IMR-90 (cell line): ENCODE data around the gene NDUFS3. TPM values are rescaled to one million over a fixed set of nuclear protein-coding genes. Genes with fewer than 3 reads are reported as not detected.

Experiments
- ATAC-seq: fragments of 200-7000 bp; cut with Tn5 transposase; 2 replicates; pipeline ENCODE4 v1.9.1; 2020; ENCODE audit warnings: low read depth, mild to moderate bottlenecking, moderate library complexity
- BruUV-seq: library from RNA; stranded (reverse); fragments of 400-500 nt; replicated peaks from 2 replicates; lab custom pipeline; 2021; lab: Mats Ljungman, UMichigan
- CTCF ChIA-PET: fragments of 300-600 bp; formaldehyde crosslinking; extraction: SDS; loops from one replicate; lab custom pipeline; 2021; ENCODE audit warnings: antibody characterized with exemption; lab: Yijun Ruan, JAX
- POLR2A ChIA-PET: fragments of 300-600 bp; sonication (Branson Sonifier 250); formaldehyde crosslinking; loops from one replicate; lab custom pipeline; 2022; ENCODE audit warnings: antibody characterized with exemption; ENCODE audit not compliant: unreplicated experiment; lab: Charles Lee
- DNase-seq: peaks from one replicate; pipeline ENCODE4 v3.0.0; 2013
- H2AFZ ChIP-seq: replicated peaks from 2 replicates; pipeline ENCODE3; 2013; ENCODE audit warnings: low read length, mild to moderate bottlenecking; ENCODE audit not compliant: poor library complexity
- H2AK5ac ChIP-seq: 2 replicates; pipeline ENCODE4 v1.6.1; 2013; ENCODE audit warnings: low read depth, low read length, inconsistent platforms
- H2AK9ac ChIP-seq: replicated peaks from 2 replicates; pipeline ENCODE3; 2013; ENCODE audit warnings: mild to moderate bottlenecking, low read depth, low read length, moderate library complexity; ENCODE audit not compliant: poor library complexity
- H2BK120ac ChIP-seq: 2 replicates; pipeline ENCODE4 v1.6.1; 2013; ENCODE audit warnings: low read depth, low read length, inconsistent platforms
- H2BK15ac ChIP-seq: 3 replicates; pipeline ENCODE4 v1.6.1; 2013; ENCODE audit warnings: low read depth, low read length, inconsistent platforms
- H2BK20ac ChIP-seq: 2 replicates; pipeline ENCODE4 v1.6.1; 2013; ENCODE audit warnings: low read depth, mild to moderate bottlenecking, inconsistent platforms, low read length, moderate library complexity
- H2BK5ac ChIP-seq: 2 replicates; pipeline ENCODE4 v1.6.1; 2013; ENCODE audit warnings: mild to moderate bottlenecking, low read depth, low read length, inconsistent platforms; ENCODE audit not compliant: poor library complexity, severe bottlenecking
- H3K14ac ChIP-seq: replicated peaks from 2 replicates; pipeline ENCODE4 v1.6.1; 2013; ENCODE audit warnings: low read depth, low read length, inconsistent platforms
- H3K18ac ChIP-seq: 2 replicates; pipeline ENCODE4 v1.6.1; 2013; ENCODE audit warnings: low read depth, low read length, control low read depth
- H3K23ac ChIP-seq: 2 replicates; pipeline ENCODE4 v1.6.1; 2013; ENCODE audit warnings: low read depth, low read length, inconsistent platforms
- H3K27ac ChIP-seq: 2 replicates; pipeline ENCODE4 v1.5.1; 2013; ENCODE audit warnings: mild to moderate bottlenecking, control low read depth, low read length; ENCODE audit not compliant: insufficient read depth
- H3K27me3 ChIP-seq: 2 replicates; pipeline ENCODE4 v1.6.1; 2013; ENCODE audit warnings: low read length; ENCODE audit not compliant: control insufficient read depth, insufficient read depth
- H3K36me3 ChIP-seq: 2 replicates; pipeline ENCODE4 v1.6.1; 2013; ENCODE audit warnings: low read length, mixed read lengths; ENCODE audit not compliant: control insufficient read depth, insufficient read depth
- H3K4ac ChIP-seq: 2 replicates; pipeline ENCODE4 v1.6.1; 2013; ENCODE audit warnings: low read depth, low read length, inconsistent platforms
- H3K4me1 ChIP-seq: 2 replicates; pipeline ENCODE4 v1.6.1; 2013; ENCODE audit warnings: low read length, mixed read lengths; ENCODE audit not compliant: control insufficient read depth, insufficient read depth
- H3K4me2 ChIP-seq: 2 replicates; pipeline ENCODE4 v1.6.1; 2013; ENCODE audit warnings: low read depth, mild to moderate bottlenecking, control low read depth, low read length, moderate library complexity
- H3K4me3 ChIP-seq: 2 replicates; pipeline ENCODE4 v1.5.1; 2013; ENCODE audit warnings: low read depth, mild to moderate bottlenecking, control low read depth, low read length, moderate library complexity; ENCODE audit not compliant: insufficient read depth
- H3K56ac ChIP-seq: 2 replicates; pipeline ENCODE4 v1.6.1; 2013; ENCODE audit warnings: low read length, inconsistent platforms; ENCODE audit not compliant: insufficient read depth; ENCODE audit errors: extremely low read depth
- H3K79me1 ChIP-seq, 2 experiments: 2 replicates each; pipeline ENCODE4 v1.6.1; 2013; ENCODE audit warnings: low read length in 2 of 2, inconsistent platforms in 1 of 2, low read depth in 1 of 2
- H3K9ac ChIP-seq: 2 replicates; pipeline ENCODE4 v1.6.1; 2013; ENCODE audit warnings: low read depth, low read length, control low read depth
- H3K9me1 ChIP-seq: 2 replicates; pipeline ENCODE4 v1.6.1; 2013; ENCODE audit warnings: low read length, inconsistent platforms; ENCODE audit not compliant: insufficient read depth
- H3K9me3 ChIP-seq: 2 replicates; pipeline ENCODE4 v1.6.1; 2013; ENCODE audit warnings: low read length; ENCODE audit not compliant: control insufficient read depth, insufficient read depth
- H4K20me1 ChIP-seq: 2 replicates; pipeline ENCODE4 v1.6.1; 2013; ENCODE audit warnings: low read length, inconsistent platforms; ENCODE audit not compliant: insufficient read depth
- H4K5ac ChIP-seq: 2 replicates; pipeline ENCODE4 v1.6.1; 2013; ENCODE audit warnings: mild to moderate bottlenecking, low read depth, low read length, control low read depth
- H4K8ac ChIP-seq, 2 experiments: 2 replicates each; pipeline ENCODE4 v1.6.1; 2013; ENCODE audit warnings: low read depth in 2 of 2, low read length in 2 of 2, control low read depth in 1 of 2, inconsistent platforms in 1 of 2
- H4K91ac ChIP-seq: 2 replicates; pipeline ENCODE4 v1.6.1; 2013; ENCODE audit warnings: low read depth, low read length, inconsistent platforms; ENCODE audit not compliant: insufficient read depth
- CEBPB ChIP-seq: IDR thresholded peaks from 2 replicates; pipeline ENCODE4 v1.6.1; 2012; ENCODE audit warnings: low read depth, low read length, improper control_type of control experiment
- CHD1 ChIP-seq: IDR thresholded peaks from 2 replicates; pipeline ENCODE4 v1.6.1; 2012; ENCODE audit warnings: low read depth, low read length, improper control_type of control experiment
- MAFK ChIP-seq: IDR thresholded peaks from 2 replicates; pipeline ENCODE4 v1.6.1; 2012; ENCODE audit warnings: low read depth, low read length, improper control_type of control experiment
- MXI1 ChIP-seq: IDR thresholded peaks from 2 replicates; pipeline ENCODE4 v1.6.1; 2012; ENCODE audit warnings: low read depth, mild to moderate bottlenecking, low read length, moderate library complexity, borderline replicate concordance
- RAD21 ChIP-seq: IDR thresholded peaks from 2 replicates; pipeline ENCODE4 v1.6.1; 2012; ENCODE audit warnings: low read length, improper control_type of control experiment
- RCOR1 ChIP-seq: IDR thresholded peaks from 2 replicates; pipeline ENCODE4 v1.6.1; 2012; ENCODE audit warnings: mild to moderate bottlenecking, low read length, improper control_type of control experiment; ENCODE audit not compliant: insufficient replicate concordance
- SMC3 ChIP-seq: fragments of 150-350 bp; IDR thresholded peaks from 2 replicates; pipeline ENCODE4 v1.6.1; 2016; ENCODE audit warnings: low read depth, mild to moderate bottlenecking, antibody characterized with exemption, low read length, moderate library complexity
- USF2 ChIP-seq: fragments of 150-350 bp; IDR thresholded peaks from 2 replicates; pipeline ENCODE4 v1.6.1; 2017; ENCODE audit warnings: mild to moderate bottlenecking, antibody characterized with exemption, low read length, low read depth
- WGBS, 2 experiments: methylation state at CpG; one replicate each; pipeline versions ENCODE4 v1.1.5 to v1.1.7; 2013; ENCODE audit warnings: missing lambda C conversion rate in 2 of 2; ENCODE audit not compliant: insufficient read length in 1 of 2; ENCODE audit errors: extremely low coverage in 2 of 2; 5-methylcytosine and 5-hydroxymethylcytosine counted together
- dilution Hi-C: fragments of 300-500 bp; cut with HindIII; formaldehyde crosslinking; loops from one replicate; pipeline ENCODE4 v1.14.3; 2018; ENCODE audit warnings: low sequenced_read_pairs; ENCODE audit not compliant: unreplicated experiment
- in situ Hi-C: fragments of 300-500 bp; cut with MboI; formaldehyde crosslinking; loops from 3 replicates; pipeline ENCODE4 v1.14.3; 2019; ENCODE audit warnings: low sequenced_read_pairs, inconsistent platforms, mixed read lengths
- intact Hi-C: fragments of 100-400 bp; cut with micrococcal nuclease; formaldehyde crosslinking; loops from 2 replicates; pipeline ENCODE4 v1.10.0; 2022
- polyA plus RNA-seq, 3 experiments: library from polyadenylated mRNA; depleted of rRNA; stranded (reverse); fragments of >200 nt; gene quantifications; 2 replicates each; pipeline ENCODE4 v1.2.3, GENCODE V29; 2012; ENCODE audit warnings: low replicate concordance in 1 of 3
- total RNA-seq: library from RNA; depleted of rRNA; stranded (reverse); fragments of >200 nt; gene quantifications from 2 replicates; pipeline ENCODE4 v1.2.3, GENCODE V29; 2012

Gene NDUFS3
- total and polyA plus RNA-seq, 2 of the 4 experiments (the other 2 are of a cell fraction), result 77.1 to 108 TPM

DNA sequence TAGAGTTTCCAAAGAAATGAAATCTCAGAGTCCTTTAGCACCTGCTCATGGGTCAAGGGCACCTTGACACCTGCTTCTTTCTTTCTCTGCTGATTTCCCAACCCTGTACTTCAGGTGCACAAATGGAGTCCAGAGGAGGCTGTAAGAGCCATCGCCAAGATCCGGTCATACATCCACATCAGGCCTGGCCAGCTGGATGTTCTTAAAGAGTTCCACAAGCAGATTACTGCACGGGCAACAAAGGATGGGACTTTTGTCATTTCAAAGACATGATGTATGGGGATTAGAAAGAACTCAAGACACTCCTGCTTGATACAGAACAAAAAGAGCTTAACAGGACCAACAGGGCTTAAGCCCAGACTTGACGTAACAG, 7.5 kb upstream of the NDUFS3 start:
- ATAC-seq, result no peak
- H2AFZ ChIP-seq, result no peak overlapping the region
- dilution Hi-C loops, result no loop called here

More for the DNA sequence above, 7.5 kb upstream of the NDUFS3 start:
- Histone ChIP-seq H2BK120ac (no peak overlapping the region), H2BK5ac (no peak overlapping the region), H3K4me1 (peaks cover 6% of the 10 kb centered on the region), H3K4me3 (no peak overlapping the region), H3K27ac (no peak overlapping the region), H4K8ac (no peak overlapping the region), H3K79me1 (peaks cover 28 to 60% of the 10 kb centered on the region in 2 experiments), H3K14ac (no peak overlapping the region), H3K23ac (no peak overlapping the region), H3K18ac (no peak overlapping the region), H3K9me3 (no peaks in the 10 kb centered on the region), H3K56ac (no peak overlapping the region), H4K20me1 (peaks cover 13% of the 10 kb centered on the region; the same call in 1 of the 2 replicates), H2BK15ac (no peak overlapping the region), H3K4me2 (no peak overlapping the region), H3K4ac (no peak overlapping the region), H3K36me3 (peaks cover 28% of the 10 kb centered on the region), H3K9me1 (peaks cover 9% of the 10 kb centered on the region), H2AK5ac (no peak overlapping the region), H3K27me3 (no peaks in the 10 kb centered on the region), H2AK9ac (no peak overlapping the region), H4K91ac (no peak overlapping the region), H3K9ac (no peak overlapping the region), H4K5ac (no peak overlapping the region), H2BK20ac (no peak overlapping the region)
- ChIA-PET CTCF (no interaction called here), POLR2A (no interaction called here)
- no peak for DNase-seq
- TF ChIP-seq CEBPB (no peak), MXI1 (no peak), RCOR1 (no peak), SMC3 (no peak), RAD21 (no peak), CHD1 (no peak), USF2 (no peak), MAFK (no peak)
- intact Hi-C loops, result no loop called here
- in situ Hi-C loops, result no loop called here
- 100% methylated on average over 2 of the region's 4 CpGs; no CpG with 5 or more reads in 1 of the 2 experiments for WGBS, 2 experiments
- no TSS peak for BruUV-seq
